Testis (tissue), 2 donors: ENCODE results near the gene SLC16A8.

Source experiments
- POLR2A ChIP-seq: fragments of 450-650 bp; IDR thresholded peaks from one replicate; pipeline ENCODE4 v1.6.1; 2017; ENCODE audit warnings: antibody characterized with exemption, mild to moderate bottlenecking, moderate library complexity
- TF ChIP-seq, protein P1 (sequence below), 3 experiments: fragments of 450-650 bp in 2 of 3; fragments of 200-600 bp in 1 of 3; sonication (generic) in 1 of 3; IDR thresholded peaks; one replicate each; pipeline ENCODE4 v1.5.1; 2016 to 2019; ENCODE audit warnings: antibody characterized with exemption in 3 of 3, mild to moderate bottlenecking in 2 of 3, moderate library complexity in 1 of 3

DNA sequence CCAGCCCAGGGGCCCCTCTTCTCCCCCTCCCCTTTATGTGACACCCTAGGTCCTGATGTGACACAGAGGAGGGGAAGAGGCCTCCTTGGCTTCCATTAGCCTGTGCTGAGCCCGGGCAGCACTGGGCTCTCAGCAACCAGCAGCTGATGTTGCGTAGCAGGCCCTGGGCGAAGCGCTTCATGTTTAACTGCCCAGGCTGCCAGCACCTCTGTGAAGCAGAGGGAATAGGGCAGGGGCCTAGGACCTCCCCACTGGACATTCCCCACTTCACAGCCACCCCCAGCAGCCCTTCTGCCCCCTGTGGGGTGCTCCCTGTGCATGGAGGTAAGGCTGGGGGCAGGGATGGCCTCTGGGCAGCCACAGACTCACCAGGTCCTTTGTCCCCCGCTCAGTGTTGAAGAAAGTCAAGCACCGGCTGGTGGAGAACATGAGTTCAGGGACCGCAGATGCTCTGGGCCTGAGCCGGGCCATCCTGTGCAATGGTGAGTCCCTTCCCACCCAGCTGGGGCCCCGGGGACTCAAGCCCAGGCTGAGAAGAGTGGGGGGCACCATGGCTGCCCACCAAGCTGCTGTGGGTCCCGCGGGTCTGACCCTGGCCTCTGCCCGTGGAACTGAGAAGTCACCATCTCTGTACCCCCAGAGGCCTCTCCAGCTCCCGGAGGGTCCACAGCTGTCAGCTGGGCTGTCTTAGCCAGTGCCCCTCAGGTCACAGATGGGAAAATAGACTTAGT lies 15.2 kb downstream of the SLC16A8 start:
- TF ChIP-seq, protein P1, sequence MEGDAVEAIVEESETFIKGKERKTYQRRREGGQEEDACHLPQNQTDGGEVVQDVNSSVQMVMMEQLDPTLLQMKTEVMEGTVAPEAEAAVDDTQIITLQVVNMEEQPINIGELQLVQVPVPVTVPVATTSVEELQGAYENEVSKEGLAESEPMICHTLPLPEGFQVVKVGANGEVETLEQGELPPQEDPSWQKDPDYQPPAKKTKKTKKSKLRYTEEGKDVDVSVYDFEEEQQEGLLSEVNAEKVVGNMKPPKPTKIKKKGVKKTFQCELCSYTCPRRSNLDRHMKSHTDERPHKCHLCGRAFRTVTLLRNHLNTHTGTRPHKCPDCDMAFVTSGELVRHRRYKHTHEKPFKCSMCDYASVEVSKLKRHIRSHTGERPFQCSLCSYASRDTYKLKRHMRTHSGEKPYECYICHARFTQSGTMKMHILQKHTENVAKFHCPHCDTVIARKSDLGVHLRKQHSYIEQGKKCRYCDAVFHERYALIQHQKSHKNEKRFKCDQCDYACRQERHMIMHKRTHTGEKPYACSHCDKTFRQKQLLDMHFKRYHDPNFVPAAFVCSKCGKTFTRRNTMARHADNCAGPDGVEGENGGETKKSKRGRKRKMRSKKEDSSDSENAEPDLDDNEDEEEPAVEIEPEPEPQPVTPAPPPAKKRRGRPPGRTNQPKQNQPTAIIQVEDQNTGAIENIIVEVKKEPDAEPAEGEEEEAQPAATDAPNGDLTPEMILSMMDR (IDR thresholded peaks at IDR 0.05) = no peak
- no peak for TF ChIP-seq POLR2A
